ENCODE results near the gene CLDN17. TPM values are rescaled to one million over a fixed set of nuclear protein-coding genes. Genes with fewer than 3 reads are reported as not detected.
A peak's percentile ranks its signal among the peaks of the same experiment; 100 is the strongest.

Gene CLDN17
- total and polyA plus RNA-seq, 7 donors = not detected

GRCh38 chr21:30206551-30207251, 40.1 kb upstream of the CLDN17 start:
- H3K4me3 ChIP-seq = no peak overlapping the region
- DNase-seq (no peak), ATAC-seq (no peak)
- no peaks in the 10 kb centered on the region for H3K27me3 ChIP-seq (ENCODE audit: insufficient read depth in 3 of 3, low read length in 2 of 3)
- intact Hi-C loops (cut with DNase I) = no loop called here
- H3K9me3 ChIP-seq = no peaks in the 10 kb centered on the region
- H3K36me3 ChIP-seq (ENCODE audit: insufficient read depth in 1 of 2, low read depth in 1 of 2) = no peaks in the 10 kb centered on the region
- H3K27ac ChIP-seq = no peak overlapping the region
- 52 to 55% (median 54%) methylated on average over 7 of the region's 7 CpGs for WGBS, 3 donors
- H3K4me1 ChIP-seq = no peaks in the 10 kb centered on the region
- no peak for TF ChIP-seq CTCF (IDR thresholded peaks at IDR 0.05)

DNA sequence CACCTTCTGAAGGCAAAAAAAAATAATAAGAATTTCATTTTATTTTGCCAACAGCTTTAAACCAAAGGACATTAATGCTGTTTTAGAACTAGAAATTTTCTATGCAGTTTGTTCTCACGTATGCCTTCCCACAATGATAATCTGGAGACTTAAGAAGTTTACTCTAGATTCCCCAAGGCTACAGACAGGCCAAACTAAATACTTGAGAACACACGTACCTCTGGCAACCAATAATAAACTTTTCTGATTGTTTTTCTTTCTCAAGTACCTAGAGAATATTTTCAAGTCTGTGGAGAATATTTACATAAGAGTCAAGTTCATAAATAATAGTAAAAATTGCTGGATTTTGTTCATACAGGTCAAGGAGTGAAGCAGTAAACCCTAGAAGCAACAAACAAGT, 33.4 kb upstream of the CLDN17 start:
- 61 to 71% (median 62%) methylated on average over 2 of the region's 2 CpGs for WGBS, 3 donors
- no peak for TF ChIP-seq CTCF (IDR thresholded peaks at IDR 0.05)
- Histone ChIP-seq H3K4me1 (no peaks in the 10 kb centered on the region), H3K27me3 (ENCODE audit: insufficient read depth in 3 of 3, low read length in 2 of 3) (no peaks in the 10 kb centered on the region), H3K9me3 (no peaks in the 10 kb centered on the region), H3K27ac (no peak overlapping the region), H3K36me3 (ENCODE audit: insufficient read depth in 1 of 2, low read depth in 1 of 2) (no peaks in the 10 kb centered on the region), H3K4me3 (no peak overlapping the region)
- DNase-seq = no peak
- intact Hi-C loops (cut with DNase I) = loop anchor here in 1 of 2 donors (5.0 kb wide), 1 partner anchor 982 kb away; no protein-coding TSS in a partner anchor
- ATAC-seq = no peak

GRCh38 chr21:30194701-30195299, 28.2 kb upstream of the CLDN17 start:
- H3K9me3 ChIP-seq = no peaks in the 10 kb centered on the region
- no peak overlapping the region for H3K4me3 ChIP-seq
- DNase-seq (no peak), ATAC-seq (no peak)
- no peak overlapping the region for H3K27ac ChIP-seq
- 26 to 32% (median 30%) methylated on average over 2 of the region's 2 CpGs for WGBS, 3 donors
- no peaks in the 10 kb centered on the region for H3K27me3 ChIP-seq (ENCODE audit: insufficient read depth in 3 of 3, low read length in 2 of 3)
- intact Hi-C loops (cut with DNase I) = loop anchor here in 1 of 2 donors (5.0 kb wide), 1 partner anchor 988 kb away; no protein-coding TSS in a partner anchor
- H3K4me1 ChIP-seq = no peaks in the 10 kb centered on the region
- no peaks in the 10 kb centered on the region for H3K36me3 ChIP-seq (ENCODE audit: insufficient read depth in 1 of 2, low read depth in 1 of 2)
- TF ChIP-seq CTCF (IDR thresholded peaks at IDR 0.05) = peak; percentile 7

DNA sequence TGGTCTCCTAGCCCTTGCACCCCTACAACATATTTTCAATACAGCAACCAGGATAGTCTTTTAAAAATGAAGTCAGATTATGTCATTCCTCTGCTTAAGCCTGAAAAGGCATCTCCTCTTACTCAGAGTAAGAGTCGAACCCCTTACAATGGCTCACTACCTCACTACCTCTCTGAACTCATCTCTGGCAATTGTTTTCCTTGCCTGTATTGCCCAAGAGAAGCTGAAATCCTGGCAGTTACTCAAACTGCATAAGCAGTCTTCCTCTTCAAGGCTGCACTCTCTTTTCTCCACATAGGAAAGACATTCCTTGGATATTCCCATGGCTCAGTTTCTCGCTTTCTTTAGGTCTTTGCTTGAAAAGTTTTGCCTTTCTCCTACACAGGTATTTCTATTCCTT, 26.6 kb upstream of the CLDN17 start:
- Histone ChIP-seq H3K9me3 (no peaks in the 10 kb centered on the region), H3K4me1 (no peaks in the 10 kb centered on the region), H3K27me3 (ENCODE audit: insufficient read depth in 3 of 3, low read length in 2 of 3) (no peaks in the 10 kb centered on the region), H3K36me3 (ENCODE audit: insufficient read depth in 1 of 2, low read depth in 1 of 2) (no peaks in the 10 kb centered on the region), H3K27ac (no peak overlapping the region), H3K4me3 (no peak overlapping the region)
- TF ChIP-seq CTCF (IDR thresholded peaks at IDR 0.05) = no peak
- DNase-seq (no peak), ATAC-seq (no peak)
- intact Hi-C loops (cut with DNase I) = no loop called here
- WGBS, 3 donors = 87 to 89% (median 87%) methylated on average over 2 of the region's 2 CpGs

Data from psoas muscle (tissue), 8 donors.